Activated CD8-positive, alpha-beta memory T cell treated with anti-CD3 and anti-CD28 coated beads for 24 hours (primary cell): ENCODE measurements around the gene TNFSF13.

Source experiments
- DNase-seq: peaks from one replicate; pipeline ENCODE4 v3.0.0-alpha.2; 2020

The TNFSF13 gene

GRCh38 chr17:7558544-7559319 lies at the start of gene TNFSF13:
Gene TNFSF13 (plus strand): TSS chr17:7558750. CDS start chr17:7559040, 290 bp downstream.
- DNase-seq: no peak

- DNase-seq: no peak
Measured at GRCh38 chr17:7508846-7509245, 49.7 kb upstream of the TNFSF13 start.

GRCh38 chr17:7509937-7510336 lies 48.6 kb upstream of the TNFSF13 start:
- DNase-seq: no peak

GRCh38 chr17:7511108-7511507 lies 47.4 kb upstream of the TNFSF13 start:
- DNase-seq: no peak

- no peak for DNase-seq
Measured at GRCh38 chr17:7512105-7512504, 46.4 kb upstream of the TNFSF13 start.

GRCh38 chr17:7512824-7513540 lies 45.6 kb upstream of the TNFSF13 start:
- DNase-seq: no peak

GRCh38 chr17:7513850-7514419 lies 44.6 kb upstream of the TNFSF13 start:
- DNase-seq: no peak

GRCh38 chr17:7515911-7516610 lies 42.5 kb upstream of the TNFSF13 start:
- no peak for DNase-seq

- peak; percentile 67 for DNase-seq
Measured at GRCh38 chr17:7523033-7523432, 35.5 kb upstream of the TNFSF13 start.

GRCh38 chr17:7528842-7529241 lies 29.7 kb upstream of the TNFSF13 start:
- DNase-seq: no peak

GRCh38 chr17:7530023-7530900 lies 28.3 kb upstream of the TNFSF13 start:
- DNase-seq: no peak

GRCh38 chr17:7538050-7538449 lies 20.5 kb upstream of the TNFSF13 start:
- DNase-seq: no peak

GRCh38 chr17:7538891-7539545 lies 19.5 kb upstream of the TNFSF13 start:
- DNase-seq: no peak

- no peak for DNase-seq
Measured at GRCh38 chr17:7541074-7541621, 17.4 kb upstream of the TNFSF13 start.

GRCh38 chr17:7544911-7545310 lies 13.6 kb upstream of the TNFSF13 start:
- DNase-seq: no peak

GRCh38 chr17:7548585-7549400 lies 9.8 kb upstream of the TNFSF13 start, which contains the start of gene TNFSF12:
Gene TNFSF12 (plus strand): TSS chr17:7549058. CDS start chr17:7549154, 96 bp downstream.
- peak; percentile 83 for DNase-seq

- DNase-seq: peak; percentile 81
Measured at GRCh38 chr17:7549401-7550055, 9.0 kb upstream of the TNFSF13 start.

GRCh38 chr17:7550344-7550743 lies 8.2 kb upstream of the TNFSF13 start:
- no peak for DNase-seq

GRCh38 chr17:7551396-7551795 lies 7.2 kb upstream of the TNFSF13 start:
- DNase-seq: no peak

GRCh38 chr17:7552621-7553051 lies 5.9 kb upstream of the TNFSF13 start:
- DNase-seq: no peak
